HEK293T (cell line): ENCODE results near the gene TGFB1I1.

Experiments used
- CTCF ChIA-PET: fragments of 350-600 bp; formaldehyde crosslinking; extraction: SDS; loops from one replicate; lab custom pipeline; 2021; ENCODE audit warnings: antibody characterized with exemption, inconsistent platforms; lab: Yijun Ruan, JAX
- POLR2A ChIA-PET: fragments of 350-600 bp; formaldehyde crosslinking; extraction: SDS; loops from one replicate; lab custom pipeline; 2020; ENCODE audit warnings: antibody characterized with exemption, inconsistent platforms; lab: Yijun Ruan, JAX
- DNase-seq: peaks from one replicate; pipeline ENCODE4 v3.0.0; 2012; ENCODE audit warnings: mixed read lengths; ENCODE audit errors: extremely low spot score
- ARNT ChIP-seq: fragments of 450-650 bp; IDR thresholded peaks from 2 replicates; pipeline ENCODE4 v1.6.1; 2017; ENCODE audit warnings: mild to moderate bottlenecking
- BHLHE40 ChIP-seq: fragments of 450-650 bp; IDR thresholded peaks from 2 replicates; pipeline ENCODE4 v1.6.1; 2016; ENCODE audit warnings: mild to moderate bottlenecking, moderate library complexity, borderline replicate concordance
- CTBP1 ChIP-seq: fragments of 450-650 bp; IDR thresholded peaks from 2 replicates; pipeline ENCODE4 v1.6.1; 2016; ENCODE audit warnings: borderline replicate concordance
- ELF4 ChIP-seq: fragments of 450-650 bp; IDR thresholded peaks from 2 replicates; pipeline ENCODE4 v1.6.1; 2017; ENCODE audit warnings: antibody characterized with exemption
- FOXA1 ChIP-seq: fragments of 450-650 bp; IDR thresholded peaks from 2 replicates; pipeline ENCODE4 v1.6.1; 2016; ENCODE audit warnings: mild to moderate bottlenecking
- FOXK2 ChIP-seq: fragments of 450-650 bp; IDR thresholded peaks from 2 replicates; pipeline ENCODE4 v1.6.1; 2016; ENCODE audit warnings: mild to moderate bottlenecking
- FOXM1 ChIP-seq: fragments of 450-650 bp; IDR thresholded peaks from 2 replicates; pipeline ENCODE4 v1.6.1; 2017; ENCODE audit warnings: mild to moderate bottlenecking, borderline replicate concordance
- HDGF ChIP-seq: fragments of 450-650 bp; IDR thresholded peaks from 2 replicates; pipeline ENCODE4 v1.6.1; 2017; ENCODE audit warnings: antibody characterized with exemption, borderline replicate concordance
- L3MBTL2 ChIP-seq: fragments of 450-650 bp; conservative IDR thresholded peaks from 2 replicates; pipeline ENCODE4 v1.6.1; 2016; ENCODE audit warnings: mild to moderate bottlenecking
- LEF1 ChIP-seq: fragments of 450-650 bp; IDR thresholded peaks from 2 replicates; pipeline ENCODE4 v1.6.1; 2017; ENCODE audit warnings: mild to moderate bottlenecking, borderline replicate concordance
- NFRKB ChIP-seq: fragments of 450-650 bp; IDR thresholded peaks from 2 replicates; pipeline ENCODE4 v1.6.1; 2016; ENCODE audit warnings: mild to moderate bottlenecking, moderate library complexity
- SP1 ChIP-seq: fragments of 450-650 bp; IDR thresholded peaks from 2 replicates; pipeline ENCODE4 v1.6.1; 2017
- SUZ12 ChIP-seq: fragments of 450-650 bp; IDR thresholded peaks from 2 replicates; pipeline ENCODE4 v1.6.1; 2016; ENCODE audit warnings: mild to moderate bottlenecking
- TARDBP ChIP-seq: fragments of 450-650 bp; IDR thresholded peaks from 2 replicates; pipeline ENCODE4 v1.6.1; 2016
- ZNF384 ChIP-seq: fragments of 450-650 bp; IDR thresholded peaks from 2 replicates; pipeline ENCODE4 v1.6.1; 2016
- TF ChIP-seq, protein P1 (sequence below): fragments of 450-650 bp; IDR thresholded peaks from 2 replicates; pipeline ENCODE4 v1.6.1; 2016

TGFB1I1 gene

DNA sequence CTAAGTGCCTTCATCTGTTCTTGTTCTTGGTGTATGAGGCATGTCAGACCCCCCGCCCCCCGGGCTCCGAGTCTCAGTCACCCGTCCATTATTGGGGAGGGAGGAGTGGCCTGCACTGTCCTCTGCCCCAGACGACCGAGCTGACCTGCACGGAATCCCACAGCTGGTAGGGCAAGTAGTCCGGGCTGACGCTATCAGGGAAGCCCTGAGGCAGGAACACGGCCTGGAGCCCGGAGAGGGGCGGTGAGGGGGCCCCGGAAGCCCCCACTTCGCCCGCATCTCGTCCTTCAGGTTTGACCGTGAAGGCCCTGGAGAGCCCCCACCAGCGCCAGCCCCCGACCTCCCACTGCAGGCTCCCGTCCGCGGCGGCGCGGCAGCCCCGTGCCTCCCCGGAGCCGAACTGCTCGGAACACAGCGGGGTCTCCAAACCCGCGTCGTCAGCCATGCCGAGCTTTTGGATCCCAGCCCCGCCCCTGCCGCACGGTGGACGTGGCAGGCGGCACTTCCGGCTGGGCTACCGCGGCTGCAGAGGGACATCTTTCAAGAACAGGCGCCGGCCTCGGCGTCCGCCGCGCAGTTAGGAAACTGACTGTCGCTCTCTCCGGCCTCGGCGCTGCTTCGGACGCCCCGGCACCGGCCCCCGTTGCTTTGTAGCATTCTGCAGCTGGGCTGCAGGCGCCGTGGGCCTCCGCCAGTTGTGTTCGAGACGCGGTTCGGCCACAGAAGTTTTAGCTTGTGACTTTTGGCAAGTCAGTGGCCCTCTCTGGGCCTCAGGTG is 36.2 kb downstream of the TGFB1I1 start, which contains the start of gene RUSF1:
Gene RUSF1 (minus strand): TSS at position 463 of the 777 bp plus-strand sequence. CDS start 18 bp downstream, at position 445.
- CTCF ChIA-PET: interaction anchor here (1.6 kb wide), 1 partner anchor 47 kb away, joined by 5 read pairs; no protein-coding TSS in a partner anchor
- peak; percentile 87 for DNase-seq
- TF ChIP-seq FOXM1 (peak; percentile 12; the same call in 1 of the 2 replicates), L3MBTL2 (peak; percentile 64), ZNF384 (no peak), LEF1 (no peak), NFRKB (no peak), ELF4 (peak; percentile 68)
- POLR2A ChIA-PET: interaction anchor here (0.7 to 2.5 kb wide), 17 partner anchors 10 to 422 kb away, joined by 3 to 12 read pairs (median 3); partner anchors contain the start of gene ARMC5

DNA sequence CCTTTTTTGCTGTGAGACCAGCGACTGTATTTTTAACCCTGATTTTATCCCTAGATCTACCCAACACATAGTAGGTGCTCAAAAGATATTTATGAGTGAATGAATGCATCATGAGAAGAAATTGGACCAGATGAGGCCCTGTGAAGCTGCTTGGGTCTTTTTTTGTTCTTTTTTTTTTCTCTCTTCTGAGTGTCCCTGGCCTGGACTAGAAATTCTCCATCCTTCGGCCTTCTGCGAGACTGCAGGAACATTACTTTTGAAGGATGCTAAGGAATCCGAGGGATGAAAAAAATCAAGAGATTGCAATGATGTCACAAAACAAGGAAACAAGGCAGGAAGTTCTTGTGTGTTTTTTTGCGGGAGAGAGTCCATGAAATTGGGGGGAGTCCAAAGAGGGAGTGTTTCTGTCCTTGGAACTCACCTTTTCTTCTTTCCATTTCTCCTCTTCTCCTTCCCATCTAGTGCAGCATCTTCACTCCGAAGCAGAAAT is 36.8 kb downstream of the TGFB1I1 start:
- POLR2A ChIA-PET: interaction anchor here (0.7 to 2.5 kb wide), 17 partner anchors 10 to 423 kb away, joined by 3 to 12 read pairs (median 3); partner anchors contain the start of gene ARMC5
- CTCF ChIA-PET: interaction anchor here (1.6 kb wide), 1 partner anchor 48 kb away, joined by 5 read pairs; no protein-coding TSS in a partner anchor
- TF ChIP-seq FOXA1: no peak
- no peak for TF ChIP-seq HDGF
- no peak for TF ChIP-seq L3MBTL2
- no peak for TF ChIP-seq ARNT
- TF ChIP-seq NFRKB: no peak
- TF ChIP-seq LEF1: no peak
- TF ChIP-seq TARDBP: no peak
- TF ChIP-seq SP1: no peak
- no peak for TF ChIP-seq ELF4
- TF ChIP-seq BHLHE40: no peak
- TF ChIP-seq, protein P1, sequence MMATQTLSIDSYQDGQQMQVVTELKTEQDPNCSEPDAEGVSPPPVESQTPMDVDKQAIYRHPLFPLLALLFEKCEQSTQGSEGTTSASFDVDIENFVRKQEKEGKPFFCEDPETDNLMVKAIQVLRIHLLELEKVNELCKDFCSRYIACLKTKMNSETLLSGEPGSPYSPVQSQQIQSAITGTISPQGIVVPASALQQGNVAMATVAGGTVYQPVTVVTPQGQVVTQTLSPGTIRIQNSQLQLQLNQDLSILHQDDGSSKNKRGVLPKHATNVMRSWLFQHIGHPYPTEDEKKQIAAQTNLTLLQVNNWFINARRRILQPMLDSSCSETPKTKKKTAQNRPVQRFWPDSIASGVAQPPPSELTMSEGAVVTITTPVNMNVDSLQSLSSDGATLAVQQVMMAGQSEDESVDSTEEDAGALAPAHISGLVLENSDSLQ: no peak
- TF ChIP-seq FOXK2: no peak
- TF ChIP-seq FOXM1: no peak
- TF ChIP-seq SUZ12: no peak
- TF ChIP-seq ZNF384: no peak
- TF ChIP-seq CTBP1: no peak
- no peak for DNase-seq

DNA sequence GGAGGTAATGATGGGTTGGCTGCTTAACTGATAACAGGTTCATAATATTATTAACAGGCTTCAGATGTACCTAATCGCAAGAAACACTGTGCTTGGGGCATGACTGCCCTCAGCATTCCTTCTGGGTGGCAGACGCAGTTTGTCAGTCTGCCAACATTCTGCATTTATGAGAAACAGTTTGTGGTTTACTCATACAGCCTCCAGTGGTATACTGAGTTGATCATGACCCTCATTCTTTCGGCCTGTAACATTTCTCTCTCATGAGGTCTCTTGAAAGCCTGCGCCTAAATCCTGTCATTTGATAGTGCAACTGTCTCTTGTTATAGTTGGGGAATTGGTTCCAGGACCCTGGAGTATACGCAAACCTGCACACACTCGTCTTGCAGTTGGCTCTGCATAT is 41.2 kb downstream of the TGFB1I1 start:
- CTCF ChIA-PET: no interaction called here

DNA sequence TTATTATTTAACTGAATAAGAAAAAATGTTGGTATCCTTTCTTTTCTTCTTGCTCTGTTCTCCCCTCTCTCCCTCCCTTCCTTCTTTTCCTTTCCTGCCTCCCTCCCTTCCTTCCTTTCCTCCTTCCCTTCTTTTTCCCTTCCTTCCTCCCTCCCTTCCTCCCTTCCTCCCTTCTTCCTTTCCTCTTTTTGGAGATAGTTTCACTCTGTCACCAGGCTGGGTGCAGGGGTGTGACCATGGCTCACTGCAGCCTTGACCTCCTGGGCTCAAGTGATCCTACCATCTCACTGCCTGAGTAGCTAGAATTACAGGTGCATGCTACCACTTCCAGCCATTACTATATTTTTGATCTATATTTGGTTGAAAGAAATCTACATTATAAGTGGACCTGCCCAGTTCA is 41.9 kb downstream of the TGFB1I1 start:
- no peak for DNase-seq
- TF ChIP-seq TARDBP (no peak), FOXM1 (no peak), ZNF384 (no peak), ELF4 (no peak), NFRKB (no peak), HDGF (no peak), SUZ12 (no peak), BHLHE40 (no peak), L3MBTL2 (no peak), FOXA1 (no peak), SP1 (no peak), ARNT (no peak), FOXK2 (no peak), CTBP1 (no peak), LEF1 (no peak)
- TF ChIP-seq, protein P1: no peak
- CTCF ChIA-PET: no interaction called here
- POLR2A ChIA-PET: no interaction called here

More for the DNA sequence above, 41.2 kb downstream of the TGFB1I1 start:
- no peak for TF ChIP-seq FOXK2
- no peak for TF ChIP-seq ARNT
- no peak for TF ChIP-seq FOXM1
- TF ChIP-seq L3MBTL2: no peak
- TF ChIP-seq SP1: no peak
- no peak for TF ChIP-seq FOXA1
- POLR2A ChIA-PET: no interaction called here
- no peak for DNase-seq

DNA sequence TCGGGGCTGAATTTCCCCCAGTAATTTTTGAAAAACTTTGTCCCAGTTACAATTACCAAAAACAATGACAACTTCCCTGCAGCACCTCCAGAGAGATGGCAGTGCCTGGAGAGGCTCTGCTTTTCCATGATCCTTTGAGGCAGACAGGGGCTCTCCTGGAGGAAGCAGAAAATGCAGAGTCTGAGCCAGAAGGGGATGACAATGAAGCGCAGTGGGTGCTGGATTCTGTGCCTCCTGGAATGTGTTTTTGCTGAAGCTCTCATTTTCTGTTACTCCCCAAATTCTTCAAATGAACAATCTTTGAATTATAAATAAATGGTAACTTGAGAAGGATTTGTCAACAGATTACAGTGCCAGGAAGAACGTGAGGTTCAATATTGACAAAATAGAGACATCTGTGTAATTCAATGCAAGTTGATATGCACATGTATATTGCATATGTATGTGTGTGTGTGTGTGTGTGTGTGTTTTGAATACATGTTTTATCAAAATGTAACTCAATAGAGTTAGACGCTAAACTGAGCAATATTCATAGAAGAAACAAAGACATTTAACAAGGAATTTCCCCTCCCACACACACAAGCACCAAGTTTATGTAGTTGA is 45.9 kb downstream of the TGFB1I1 start:
- no peak for DNase-seq
- TF ChIP-seq SUZ12: no peak
- no peak for TF ChIP-seq HDGF
- TF ChIP-seq, protein P1: no peak
- no peak for TF ChIP-seq FOXM1
- TF ChIP-seq BHLHE40: no peak
- no peak for TF ChIP-seq L3MBTL2
- TF ChIP-seq TARDBP: no peak
- no peak for TF ChIP-seq LEF1
- no peak for TF ChIP-seq FOXA1
- no peak for TF ChIP-seq CTBP1
- TF ChIP-seq SP1: no peak
- no peak for TF ChIP-seq ELF4
- no peak for TF ChIP-seq ZNF384
- no peak for TF ChIP-seq ARNT
- TF ChIP-seq NFRKB: no peak
- ChIA-PET POLR2A (no interaction called here), CTCF (no interaction called here)
